ENCODE results near the gene CELSR1.

Gene CELSR1

DNA sequence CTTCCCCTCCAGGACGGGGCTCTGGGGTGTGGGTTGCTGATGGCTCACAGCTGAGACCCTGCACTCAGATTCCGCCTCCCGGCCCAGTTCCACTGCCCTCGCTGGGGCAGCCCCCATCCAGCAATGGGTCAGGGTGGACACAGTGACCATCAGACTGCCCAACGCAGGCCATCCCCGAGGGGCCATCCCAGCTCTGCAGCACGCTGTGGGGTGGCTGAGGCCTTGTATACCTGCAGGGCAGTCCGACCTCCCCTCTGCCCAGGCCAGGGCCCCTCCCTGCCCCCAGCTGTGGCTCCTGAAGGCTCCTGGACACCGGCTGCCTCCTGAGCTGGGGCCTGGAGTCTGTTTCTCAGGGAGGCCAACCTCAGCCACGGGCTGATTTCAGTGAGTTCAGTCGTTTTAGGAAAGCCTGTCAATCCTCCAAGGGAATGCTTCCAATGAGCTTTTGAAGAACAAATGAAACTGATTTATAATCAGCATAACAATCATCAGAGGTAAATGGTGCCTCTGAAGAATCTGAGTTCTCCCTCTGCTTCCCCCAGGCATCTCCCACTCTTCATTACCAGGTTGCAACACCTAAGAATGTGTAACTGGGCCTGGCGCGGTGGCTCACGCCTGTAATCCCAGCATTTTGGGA is 95.1 kb downstream of the CELSR1 start:
- TF ChIP-seq CSDC2 (CRISPR knock-in tag; IDR thresholded peaks at IDR 0.05) (no peak), ISL1 (CRISPR knock-in tag; IDR thresholded peaks at IDR 0.05) (no peak), OSR1 (CRISPR knock-in tag; IDR thresholded peaks at IDR 0.05) (no peak), TCF4 (CRISPR knock-in tag; IDR thresholded peaks at IDR 0.05; ENCODE audit: borderline replicate concordance) (no peak), SNAI2 (CRISPR knock-in tag; IDR thresholded peaks at IDR 0.05) (no peak), ARNTL (CRISPR knock-in tag; IDR thresholded peaks at IDR 0.05; ENCODE audit: borderline replicate concordance, low read depth) (no peak), RARB (CRISPR knock-in tag; IDR thresholded peaks at IDR 0.05) (no peak), ZNF8 (CRISPR knock-in tag; IDR thresholded peaks at IDR 0.05) (no peak), BACH2 (CRISPR knock-in tag; IDR thresholded peaks at IDR 0.05; ENCODE audit: borderline replicate concordance) (no peak), PPARA (CRISPR knock-in tag; IDR thresholded peaks at IDR 0.05; ENCODE audit: borderline replicate concordance) (no peak), GLIS3 (CRISPR knock-in tag; IDR thresholded peaks at IDR 0.05) (no peak), TOX (CRISPR knock-in tag; IDR thresholded peaks at IDR 0.05; ENCODE audit: borderline replicate concordance) (no peak), ZFP3 (CRISPR knock-in tag; IDR thresholded peaks at IDR 0.05) (no peak), ZC3H10 (CRISPR knock-in tag; IDR thresholded peaks at IDR 0.05) (no peak), ZNF70 (CRISPR knock-in tag; IDR thresholded peaks at IDR 0.05) (no peak)
- TF ChIP-seq, protein P1, sequence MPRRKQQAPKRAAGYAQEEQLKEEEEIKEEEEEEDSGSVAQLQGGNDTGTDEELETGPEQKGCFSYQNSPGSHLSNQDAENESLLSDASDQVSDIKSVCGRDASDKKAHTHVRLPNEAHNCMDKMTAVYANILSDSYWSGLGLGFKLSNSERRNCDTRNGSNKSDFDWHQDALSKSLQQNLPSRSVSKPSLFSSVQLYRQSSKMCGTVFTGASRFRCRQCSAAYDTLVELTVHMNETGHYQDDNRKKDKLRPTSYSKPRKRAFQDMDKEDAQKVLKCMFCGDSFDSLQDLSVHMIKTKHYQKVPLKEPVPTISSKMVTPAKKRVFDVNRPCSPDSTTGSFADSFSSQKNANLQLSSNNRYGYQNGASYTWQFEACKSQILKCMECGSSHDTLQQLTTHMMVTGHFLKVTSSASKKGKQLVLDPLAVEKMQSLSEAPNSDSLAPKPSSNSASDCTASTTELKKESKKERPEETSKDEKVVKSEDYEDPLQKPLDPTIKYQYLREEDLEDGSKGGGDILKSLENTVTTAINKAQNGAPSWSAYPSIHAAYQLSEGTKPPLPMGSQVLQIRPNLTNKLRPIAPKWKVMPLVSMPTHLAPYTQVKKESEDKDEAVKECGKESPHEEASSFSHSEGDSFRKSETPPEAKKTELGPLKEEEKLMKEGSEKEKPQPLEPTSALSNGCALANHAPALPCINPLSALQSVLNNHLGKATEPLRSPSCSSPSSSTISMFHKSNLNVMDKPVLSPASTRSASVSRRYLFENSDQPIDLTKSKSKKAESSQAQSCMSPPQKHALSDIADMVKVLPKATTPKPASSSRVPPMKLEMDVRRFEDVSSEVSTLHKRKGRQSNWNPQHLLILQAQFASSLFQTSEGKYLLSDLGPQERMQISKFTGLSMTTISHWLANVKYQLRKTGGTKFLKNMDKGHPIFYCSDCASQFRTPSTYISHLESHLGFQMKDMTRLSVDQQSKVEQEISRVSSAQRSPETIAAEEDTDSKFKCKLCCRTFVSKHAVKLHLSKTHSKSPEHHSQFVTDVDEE (CRISPR knock-in tag; IDR thresholded peaks at IDR 0.05) = no peak
- TF ChIP-seq, protein P2, sequence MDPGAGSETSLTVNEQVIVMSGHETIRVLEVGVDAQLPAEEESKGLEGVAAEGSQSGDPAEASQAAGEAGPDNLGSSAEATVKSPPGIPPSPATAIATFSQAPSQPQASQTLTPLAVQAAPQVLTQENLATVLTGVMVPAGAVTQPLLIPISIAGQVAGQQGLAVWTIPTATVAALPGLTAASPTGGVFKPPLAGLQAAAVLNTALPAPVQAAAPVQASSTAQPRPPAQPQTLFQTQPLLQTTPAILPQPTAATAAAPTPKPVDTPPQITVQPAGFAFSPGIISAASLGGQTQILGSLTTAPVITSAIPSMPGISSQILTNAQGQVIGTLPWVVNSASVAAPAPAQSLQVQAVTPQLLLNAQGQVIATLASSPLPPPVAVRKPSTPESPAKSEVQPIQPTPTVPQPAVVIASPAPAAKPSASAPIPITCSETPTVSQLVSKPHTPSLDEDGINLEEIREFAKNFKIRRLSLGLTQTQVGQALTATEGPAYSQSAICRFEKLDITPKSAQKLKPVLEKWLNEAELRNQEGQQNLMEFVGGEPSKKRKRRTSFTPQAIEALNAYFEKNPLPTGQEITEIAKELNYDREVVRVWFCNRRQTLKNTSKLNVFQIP (CRISPR knock-in tag; IDR thresholded peaks at IDR 0.05; ENCODE audit: borderline replicate concordance, low read depth) = no peak
- TF ChIP-seq, protein P3, sequence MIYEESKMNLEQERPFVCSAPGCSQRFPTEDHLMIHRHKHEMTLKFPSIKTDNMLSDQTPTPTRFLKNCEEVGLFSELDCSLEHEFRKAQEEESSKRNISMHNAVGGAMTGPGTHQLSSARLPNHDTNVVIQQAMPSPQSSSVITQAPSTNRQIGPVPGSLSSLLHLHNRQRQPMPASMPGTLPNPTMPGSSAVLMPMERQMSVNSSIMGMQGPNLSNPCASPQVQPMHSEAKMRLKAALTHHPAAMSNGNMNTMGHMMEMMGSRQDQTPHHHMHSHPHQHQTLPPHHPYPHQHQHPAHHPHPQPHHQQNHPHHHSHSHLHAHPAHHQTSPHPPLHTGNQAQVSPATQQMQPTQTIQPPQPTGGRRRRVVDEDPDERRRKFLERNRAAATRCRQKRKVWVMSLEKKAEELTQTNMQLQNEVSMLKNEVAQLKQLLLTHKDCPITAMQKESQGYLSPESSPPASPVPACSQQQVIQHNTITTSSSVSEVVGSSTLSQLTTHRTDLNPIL (CRISPR knock-in tag; IDR thresholded peaks at IDR 0.05; ENCODE audit: low read depth) = no peak
- TF ChIP-seq, protein P4, sequence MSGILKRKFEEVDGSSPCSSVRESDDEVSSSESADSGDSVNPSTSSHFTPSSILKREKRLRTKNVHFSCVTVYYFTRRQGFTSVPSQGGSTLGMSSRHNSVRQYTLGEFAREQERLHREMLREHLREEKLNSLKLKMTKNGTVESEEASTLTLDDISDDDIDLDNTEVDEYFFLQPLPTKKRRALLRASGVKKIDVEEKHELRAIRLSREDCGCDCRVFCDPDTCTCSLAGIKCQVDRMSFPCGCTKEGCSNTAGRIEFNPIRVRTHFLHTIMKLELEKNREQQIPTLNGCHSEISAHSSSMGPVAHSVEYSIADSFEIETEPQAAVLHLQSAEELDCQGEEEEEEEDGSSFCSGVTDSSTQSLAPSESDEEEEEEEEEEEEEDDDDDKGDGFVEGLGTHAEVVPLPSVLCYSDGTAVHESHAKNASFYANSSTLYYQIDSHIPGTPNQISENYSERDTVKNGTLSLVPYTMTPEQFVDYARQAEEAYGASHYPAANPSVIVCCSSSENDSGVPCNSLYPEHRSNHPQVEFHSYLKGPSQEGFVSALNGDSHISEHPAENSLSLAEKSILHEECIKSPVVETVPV (CRISPR knock-in tag; IDR thresholded peaks at IDR 0.05) = no peak
- ATAC-seq = no peak

DNA sequence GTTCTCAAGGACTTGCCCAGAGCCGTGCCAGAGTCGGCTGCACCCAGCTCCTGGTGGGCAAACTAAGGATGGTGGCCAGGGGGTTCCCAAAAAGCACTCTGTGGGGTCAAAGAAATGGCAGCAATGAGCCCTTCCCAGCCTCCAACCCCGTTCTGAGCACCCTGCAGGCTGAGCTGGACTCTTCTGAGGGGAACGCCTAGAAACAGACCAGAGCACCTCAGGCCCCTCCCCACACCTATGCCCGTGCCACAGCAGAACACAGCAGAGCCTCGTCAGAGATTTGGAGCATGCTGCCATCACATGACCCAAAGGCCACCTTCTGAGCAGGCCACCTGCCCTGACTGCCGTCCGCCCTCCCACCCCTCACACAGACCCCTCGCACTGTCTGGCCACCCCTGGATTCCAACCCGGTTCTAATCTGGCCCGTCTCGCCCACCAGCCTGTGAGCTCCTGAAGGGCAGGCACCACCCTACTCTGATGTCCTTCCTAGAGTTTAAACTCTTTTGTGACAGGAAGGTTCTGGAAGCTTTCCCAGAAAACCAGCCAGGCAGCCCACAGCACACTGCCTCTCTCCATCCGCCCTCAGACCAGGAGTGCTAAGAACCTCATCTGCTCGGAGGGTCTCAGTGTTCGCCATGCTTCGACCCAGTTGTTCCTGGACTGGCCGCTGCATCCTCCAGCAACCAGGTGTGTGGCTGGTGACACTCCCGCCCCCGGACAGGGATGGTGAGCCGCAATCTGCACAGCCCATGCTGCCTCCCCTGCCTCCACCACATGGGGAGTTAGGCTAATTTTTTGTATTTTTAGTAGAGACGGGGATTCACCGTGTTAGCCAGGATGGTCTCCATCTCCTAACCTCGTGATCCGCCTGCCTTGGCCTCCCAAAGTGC is 97.6 kb downstream of the CELSR1 start:
- no peak for ATAC-seq
- TF ChIP-seq, protein P2 (CRISPR knock-in tag; IDR thresholded peaks at IDR 0.05; ENCODE audit: borderline replicate concordance, low read depth) = no peak
- TF ChIP-seq SNAI2 (CRISPR knock-in tag; IDR thresholded peaks at IDR 0.05) = no peak
- no peak for TF ChIP-seq PPARA (CRISPR knock-in tag; IDR thresholded peaks at IDR 0.05; ENCODE audit: borderline replicate concordance)
- no peak for TF ChIP-seq GLIS3 (CRISPR knock-in tag; IDR thresholded peaks at IDR 0.05)
- TF ChIP-seq OSR1 (CRISPR knock-in tag; IDR thresholded peaks at IDR 0.05) = no peak

DNA sequence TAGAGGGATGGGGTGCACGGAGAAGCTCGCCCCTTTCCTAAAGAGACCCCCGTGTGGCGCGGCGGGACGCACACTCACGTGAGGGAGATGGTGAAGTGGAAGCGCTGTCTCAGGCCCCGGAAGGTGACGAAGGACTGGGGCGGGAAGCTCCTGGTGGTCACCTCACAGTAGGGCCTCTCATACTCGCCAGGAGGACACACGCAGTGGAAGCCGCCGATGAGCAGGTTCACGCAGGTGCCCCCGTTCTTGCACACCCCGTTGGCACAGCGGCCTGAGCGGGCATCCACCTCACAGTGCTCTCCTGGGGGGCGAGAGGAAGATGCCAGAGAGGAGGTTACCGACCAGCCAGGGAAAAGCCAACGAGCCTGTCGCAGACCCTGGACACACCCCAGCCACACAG is 98.3 kb downstream of the CELSR1 start:
- TF ChIP-seq GLIS3 (CRISPR knock-in tag; IDR thresholded peaks at IDR 0.05) (no peak), TCF4 (CRISPR knock-in tag; IDR thresholded peaks at IDR 0.05; ENCODE audit: borderline replicate concordance) (no peak), ZC3H10 (CRISPR knock-in tag; IDR thresholded peaks at IDR 0.05) (no peak), ZFP3 (CRISPR knock-in tag; IDR thresholded peaks at IDR 0.05) (no peak)
- TF ChIP-seq, protein P5, sequence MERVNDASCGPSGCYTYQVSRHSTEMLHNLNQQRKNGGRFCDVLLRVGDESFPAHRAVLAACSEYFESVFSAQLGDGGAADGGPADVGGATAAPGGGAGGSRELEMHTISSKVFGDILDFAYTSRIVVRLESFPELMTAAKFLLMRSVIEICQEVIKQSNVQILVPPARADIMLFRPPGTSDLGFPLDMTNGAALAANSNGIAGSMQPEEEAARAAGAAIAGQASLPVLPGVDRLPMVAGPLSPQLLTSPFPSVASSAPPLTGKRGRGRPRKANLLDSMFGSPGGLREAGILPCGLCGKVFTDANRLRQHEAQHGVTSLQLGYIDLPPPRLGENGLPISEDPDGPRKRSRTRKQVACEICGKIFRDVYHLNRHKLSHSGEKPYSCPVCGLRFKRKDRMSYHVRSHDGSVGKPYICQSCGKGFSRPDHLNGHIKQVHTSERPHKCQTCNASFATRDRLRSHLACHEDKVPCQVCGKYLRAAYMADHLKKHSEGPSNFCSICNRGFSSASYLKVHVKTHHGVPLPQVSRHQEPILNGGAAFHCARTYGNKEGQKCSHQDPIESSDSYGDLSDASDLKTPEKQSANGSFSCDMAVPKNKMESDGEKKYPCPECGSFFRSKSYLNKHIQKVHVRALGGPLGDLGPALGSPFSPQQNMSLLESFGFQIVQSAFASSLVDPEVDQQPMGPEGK (CRISPR knock-in tag; IDR thresholded peaks at IDR 0.05; ENCODE audit: borderline replicate concordance) = no peak
- ATAC-seq = no peak
